T-helper 1 cell treated with Interleukin-12 subunit alpha and Interleukin-12 subunit beta and Interleukin-4 antibody, amounts not matched to agents 30 μg/mL and 1 μg/mL, for 36 hours (primary cell): ENCODE data around the gene TNNT2.

Source experiments
- H3K27ac Mint-ChIP-seq: one replicate; pipeline ENCODE4 v1.8.0; 2021; ENCODE audit warnings: mild to moderate bottlenecking, mixed read lengths
- H3K27me3 Mint-ChIP-seq: one replicate; pipeline ENCODE4 v1.8.0; 2021; ENCODE audit warnings: low read depth, mixed read lengths
- H3K36me3 Mint-ChIP-seq: one replicate; pipeline ENCODE4 v1.8.0; 2021; ENCODE audit warnings: low read depth, mixed read lengths
- H3K4me1 Mint-ChIP-seq: one replicate; pipeline ENCODE4 v1.8.0; 2021; ENCODE audit warnings: low read depth, mixed read lengths
- H3K4me3 Mint-ChIP-seq: one replicate; pipeline ENCODE4 v1.8.0; 2021; ENCODE audit warnings: mild to moderate bottlenecking, moderate library complexity, mixed read lengths
- H3K9me3 Mint-ChIP-seq: one replicate; pipeline ENCODE4 v1.8.0; 2021; ENCODE audit warnings: mixed read lengths

The TNNT2 gene

GRCh38 chr1:201319631-201320030 lies 57.8 kb downstream of the TNNT2 start:
- Mint-ChIP-seq H3K4me3 (no peak overlapping the region), H3K4me1 (no peaks in the 10 kb centered on the region), H3K9me3 (no peaks in the 10 kb centered on the region), H3K27me3 (no peaks in the 10 kb centered on the region), H3K36me3 (no peaks in the 10 kb centered on the region), H3K27ac (no peak overlapping the region)

DNA sequence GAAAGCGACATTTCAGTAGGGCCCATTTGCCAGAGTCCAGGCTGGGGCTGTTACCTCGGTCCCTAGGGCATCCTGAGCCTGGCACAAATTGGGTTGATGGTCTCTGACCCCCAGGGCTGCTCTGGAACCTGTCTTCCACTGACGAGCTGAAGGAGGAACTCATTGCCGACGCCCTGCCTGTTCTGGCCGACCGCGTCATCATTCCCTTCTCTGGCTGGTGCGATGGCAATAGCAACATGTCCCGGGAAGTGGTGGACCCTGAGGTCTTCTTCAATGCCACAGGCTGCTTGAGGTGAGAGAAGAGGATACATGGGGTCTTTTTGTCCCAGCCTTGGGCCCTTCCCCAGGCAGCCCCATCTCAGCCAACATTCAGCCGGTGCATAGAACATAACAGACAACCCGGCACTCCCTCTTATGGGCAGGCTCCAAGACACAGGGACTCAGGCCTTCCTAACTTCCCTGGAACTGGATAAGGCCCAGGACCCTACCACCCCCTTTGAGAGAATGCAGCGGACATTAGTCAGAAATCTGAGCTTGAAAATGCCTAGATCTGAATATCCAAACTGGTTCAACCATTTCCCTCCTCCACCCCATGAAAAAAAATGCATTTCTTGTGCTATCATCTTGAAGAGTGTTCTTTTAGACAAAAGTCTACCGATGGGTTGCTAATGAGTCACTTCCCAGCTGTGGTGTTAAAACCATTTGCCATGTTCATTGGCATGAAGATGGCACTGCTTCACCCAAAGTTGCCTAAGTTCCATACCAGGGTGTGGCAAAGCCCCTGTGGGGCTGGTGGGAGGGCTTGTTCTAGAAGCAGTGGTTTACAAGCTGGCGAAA lies 58.8 kb downstream of the TNNT2 start:
- no peak overlapping the region for H3K27ac Mint-ChIP-seq
- no peaks in the 10 kb centered on the region for H3K4me1 Mint-ChIP-seq
- H3K4me3 Mint-ChIP-seq = no peak overlapping the region
- H3K27me3 Mint-ChIP-seq = no peaks in the 10 kb centered on the region
- no peaks in the 10 kb centered on the region for H3K9me3 Mint-ChIP-seq
- H3K36me3 Mint-ChIP-seq = no peaks in the 10 kb centered on the region

GRCh38 chr1:201317551-201317950 lies 59.9 kb downstream of the TNNT2 start:
- Mint-ChIP-seq H3K4me1 (no peaks in the 10 kb centered on the region), H3K4me3 (no peak overlapping the region), H3K27me3 (no peaks in the 10 kb centered on the region), H3K36me3 (no peaks in the 10 kb centered on the region), H3K27ac (no peak overlapping the region), H3K9me3 (no peaks in the 10 kb centered on the region)

- Mint-ChIP-seq H3K4me1 (peaks cover 1% of the 10 kb centered on the region), H3K9me3 (no peaks in the 10 kb centered on the region), H3K27ac (no peak overlapping the region), H3K27me3 (no peaks in the 10 kb centered on the region), H3K4me3 (no peak overlapping the region), H3K36me3 (no peaks in the 10 kb centered on the region)
These were observed 60.9 kb downstream of the TNNT2 start for GRCh38 chr1:201316556-201316955.

DNA sequence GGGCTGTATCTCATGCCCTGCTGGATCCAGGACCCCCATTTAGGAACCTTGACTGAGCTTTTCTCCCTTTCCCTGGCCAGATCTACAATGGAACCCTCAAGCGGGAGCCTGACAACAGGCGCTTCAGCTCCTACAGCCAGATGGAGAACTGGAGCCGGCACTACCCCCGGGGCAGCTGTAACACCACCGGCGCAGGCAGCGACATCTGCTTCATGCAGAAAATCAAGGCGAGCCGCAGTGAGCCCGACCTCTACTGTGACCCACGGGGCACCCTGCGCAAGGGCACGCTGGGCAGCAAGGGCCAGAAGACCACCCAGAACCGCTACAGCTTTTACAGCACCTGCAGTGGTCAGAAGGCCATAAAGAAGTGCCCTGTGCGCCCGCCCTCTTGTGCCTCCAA lies 64.4 kb downstream of the TNNT2 start:
- H3K27ac Mint-ChIP-seq = no peak overlapping the region
- H3K4me3 Mint-ChIP-seq = no peak overlapping the region
- peaks cover 18% of the 10 kb centered on the region for H3K27me3 Mint-ChIP-seq
- peaks cover 9% of the 10 kb centered on the region for H3K4me1 Mint-ChIP-seq
- H3K9me3 Mint-ChIP-seq = no peaks in the 10 kb centered on the region
- H3K36me3 Mint-ChIP-seq = no peaks in the 10 kb centered on the region

GRCh38 chr1:201312298-201312697 lies 65.2 kb downstream of the TNNT2 start:
- no peaks in the 10 kb centered on the region for H3K9me3 Mint-ChIP-seq
- peaks cover 9% of the 10 kb centered on the region for H3K4me1 Mint-ChIP-seq
- H3K27me3 Mint-ChIP-seq = peaks cover 20% of the 10 kb centered on the region
- H3K27ac Mint-ChIP-seq = no peak overlapping the region
- H3K4me3 Mint-ChIP-seq = no peak overlapping the region
- no peaks in the 10 kb centered on the region for H3K36me3 Mint-ChIP-seq

DNA sequence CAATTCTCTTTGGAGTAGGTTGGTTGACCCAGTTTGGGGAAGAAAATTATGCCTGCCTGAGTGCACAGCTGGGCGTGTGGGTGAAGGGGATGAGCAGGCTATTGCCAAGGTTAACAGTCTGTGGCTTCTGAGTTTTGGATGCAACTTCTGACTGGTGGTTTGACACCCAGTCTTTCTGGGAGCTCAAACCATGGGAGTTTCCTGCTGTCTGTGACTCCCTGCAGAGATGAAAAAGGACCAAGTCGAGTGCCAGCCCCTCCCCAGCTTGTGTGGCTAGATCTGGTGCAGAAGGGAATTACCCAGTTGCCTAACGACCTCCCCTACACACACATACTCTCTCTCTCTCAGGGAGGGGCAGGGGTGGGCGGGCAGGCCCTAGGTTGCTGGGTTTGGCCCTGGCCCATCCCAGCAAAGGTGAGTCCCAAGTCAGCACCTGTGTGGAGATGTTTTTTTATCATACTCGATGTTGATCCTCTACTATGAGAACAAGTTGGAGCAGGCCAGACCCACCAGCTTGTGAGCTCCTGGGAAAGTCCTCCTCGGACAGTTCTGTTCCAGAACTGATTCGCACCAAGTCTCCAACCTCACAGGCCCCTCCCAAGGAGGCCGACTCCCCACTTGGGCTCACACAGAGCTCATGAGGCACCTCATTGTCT lies 66.0 kb downstream of the TNNT2 start:
- H3K4me1 Mint-ChIP-seq = peaks cover 9% of the 10 kb centered on the region
- peaks cover 20% of the 10 kb centered on the region for H3K27me3 Mint-ChIP-seq
- H3K36me3 Mint-ChIP-seq = no peaks in the 10 kb centered on the region
- no peak overlapping the region for H3K4me3 Mint-ChIP-seq
- no peaks in the 10 kb centered on the region for H3K9me3 Mint-ChIP-seq
- no peak overlapping the region for H3K27ac Mint-ChIP-seq

GRCh38 chr1:201310986-201311355 lies 66.5 kb downstream of the TNNT2 start:
- H3K4me1 Mint-ChIP-seq = peaks cover 9% of the 10 kb centered on the region
- H3K9me3 Mint-ChIP-seq = no peaks in the 10 kb centered on the region
- H3K27me3 Mint-ChIP-seq = peaks cover 20% of the 10 kb centered on the region
- H3K36me3 Mint-ChIP-seq = no peaks in the 10 kb centered on the region
- no peak overlapping the region for H3K27ac Mint-ChIP-seq
- H3K4me3 Mint-ChIP-seq = no peak overlapping the region

- Mint-ChIP-seq H3K27ac (no peak overlapping the region), H3K27me3 (peaks cover 20% of the 10 kb centered on the region), H3K9me3 (no peaks in the 10 kb centered on the region), H3K4me3 (no peak overlapping the region), H3K36me3 (no peaks in the 10 kb centered on the region), H3K4me1 (peaks cover 9% of the 10 kb centered on the region)
These were observed 67.1 kb downstream of the TNNT2 start for GRCh38 chr1:201310251-201310985.

DNA sequence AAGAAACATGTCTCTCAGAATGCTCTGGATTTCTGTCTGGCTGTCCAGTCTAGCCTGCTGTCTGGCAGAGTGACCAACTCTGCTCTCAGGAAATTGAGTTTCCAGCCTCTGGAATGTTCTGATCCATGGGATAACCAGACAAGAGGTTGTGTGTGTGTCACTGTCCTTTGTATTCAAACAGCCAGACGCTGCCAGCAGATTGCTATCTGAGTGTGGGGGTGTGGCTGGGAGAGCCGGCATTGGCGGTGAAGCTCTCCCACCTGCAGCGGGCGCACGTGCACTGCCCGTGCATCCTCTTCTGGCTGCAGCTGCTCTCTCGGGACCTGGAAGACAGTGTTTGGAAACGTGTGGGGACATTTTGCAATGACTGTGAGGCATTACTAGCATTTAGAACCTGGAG lies 68.1 kb downstream of the TNNT2 start:
- Mint-ChIP-seq H3K36me3 (no peaks in the 10 kb centered on the region), H3K27ac (no peak overlapping the region), H3K9me3 (no peaks in the 10 kb centered on the region), H3K4me1 (peaks cover 9% of the 10 kb centered on the region), H3K4me3 (no peak overlapping the region), H3K27me3 (peaks cover 20% of the 10 kb centered on the region)
